Measurements from ENCODE around the gene RSPH6A. TPM values are rescaled to one million over a fixed set of nuclear protein-coding genes. Genes with fewer than 3 reads are reported as not detected.

The RSPH6A gene
- polyA plus RNA-seq, 1 donor from 2014 or later = not detected

GRCh38 chr19:45761714-45762113 is 53.4 kb downstream of the RSPH6A start:
- no peaks in the 10 kb centered on the region for H3K79me2 ChIP-seq (replicated peaks; ENCODE audit: insufficient read depth, low read length)
- H2AFZ ChIP-seq (ENCODE audit: low read depth, low read length) = no peak overlapping the region
- H3K9me2 ChIP-seq (ENCODE audit: insufficient read depth, low read length) = no peaks in the 10 kb centered on the region
- H3K9me3 ChIP-seq (ENCODE audit: low read length) = no peaks in the 10 kb centered on the region
- H3K4me3 ChIP-seq (ENCODE audit: low read length) = no peak overlapping the region
- H3K36me3 ChIP-seq (ENCODE audit: insufficient read depth, low read length) = no peaks in the 10 kb centered on the region
- H4K20me1 ChIP-seq (ENCODE audit: insufficient read depth) = no peaks in the 10 kb centered on the region
- no peak overlapping the region for H3K4me2 ChIP-seq (ENCODE audit: low read length)
- H3K9ac ChIP-seq (ENCODE audit: low read length) = no peak overlapping the region
- TF ChIP-seq EZH2 (IDR thresholded peaks at IDR 0.05; ENCODE audit: borderline replicate concordance, insufficient read depth, low read length, poor library complexity, severe bottlenecking) = no peak
- no peak for TF ChIP-seq MXI1 (conservative IDR thresholded peaks at IDR 0.05; ENCODE audit: poor library complexity, severe bottlenecking)
- no peak for TF ChIP-seq RAD21 (conservative IDR thresholded peaks at IDR 0.05)
- no peak overlapping the region for H3K27ac ChIP-seq (ENCODE audit: low read length)
- H3F3A ChIP-seq (ENCODE audit: insufficient read depth, low read length, poor library complexity, severe bottlenecking) = no peaks in the 10 kb centered on the region
- H3K27me3 ChIP-seq (ENCODE audit: insufficient read depth, low read depth, low read length) = no peaks in the 10 kb centered on the region

GRCh38 chr19:45758921-45759320 is 56.2 kb downstream of the RSPH6A start:
- TF ChIP-seq POLR2AphosphoS5 (IDR thresholded peaks at IDR 0.05) (no peak), REST (IDR thresholded peaks at IDR 0.05; ENCODE audit: borderline replicate concordance) (no peak), EZH2 (IDR thresholded peaks at IDR 0.05; ENCODE audit: borderline replicate concordance, insufficient read depth, low read length, poor library complexity, severe bottlenecking) (no peak), SMC3 (conservative IDR thresholded peaks at IDR 0.05; ENCODE audit: poor library complexity) (no peak), RAD21 (conservative IDR thresholded peaks at IDR 0.05) (no peak), EP300 (conservative IDR thresholded peaks at IDR 0.05; ENCODE audit: poor library complexity, severe bottlenecking) (no peak), CTCF (IDR thresholded peaks at IDR 0.05; ENCODE audit: poor library complexity, severe bottlenecking) (no peak), MXI1 (conservative IDR thresholded peaks at IDR 0.05; ENCODE audit: poor library complexity, severe bottlenecking) (no peak), TAF1 (IDR thresholded peaks at IDR 0.05; ENCODE audit: low read depth) (no peak)
- Histone ChIP-seq H3F3A (ENCODE audit: insufficient read depth, low read length, poor library complexity, severe bottlenecking) (no peaks in the 10 kb centered on the region), H4K20me1 (ENCODE audit: insufficient read depth) (no peaks in the 10 kb centered on the region), H3K9me3 (ENCODE audit: low read length) (no peaks in the 10 kb centered on the region), H3K36me3 (ENCODE audit: insufficient read depth, low read length) (no peaks in the 10 kb centered on the region), H3K4me2 (ENCODE audit: low read length) (no peak overlapping the region), H3K27me3 (ENCODE audit: insufficient read depth, low read depth, low read length) (no peaks in the 10 kb centered on the region), H3K27ac (ENCODE audit: low read length) (no peak overlapping the region), H2AFZ (ENCODE audit: low read depth, low read length) (no peak overlapping the region), H3K9me2 (ENCODE audit: insufficient read depth, low read length) (no peaks in the 10 kb centered on the region), H3K79me2 (replicated peaks; ENCODE audit: insufficient read depth, low read length) (no peaks in the 10 kb centered on the region), H3K9ac (ENCODE audit: low read length) (no peak overlapping the region), H3K4me3 (ENCODE audit: low read length) (no peak overlapping the region)

- H3K9me3 ChIP-seq (ENCODE audit: low read length) = no peaks in the 10 kb centered on the region
- no peaks in the 10 kb centered on the region for H3K36me3 ChIP-seq (ENCODE audit: insufficient read depth, low read length)
- H3F3A ChIP-seq (ENCODE audit: insufficient read depth, low read length, poor library complexity, severe bottlenecking) = no peaks in the 10 kb centered on the region
- no peak overlapping the region for H3K4me2 ChIP-seq (ENCODE audit: low read length)
- H3K27ac ChIP-seq (ENCODE audit: low read length) = no peak overlapping the region
- H3K9me2 ChIP-seq (ENCODE audit: insufficient read depth, low read length) = no peaks in the 10 kb centered on the region
- H2AFZ ChIP-seq (ENCODE audit: low read depth, low read length) = no peak overlapping the region
- H3K9ac ChIP-seq (ENCODE audit: low read length) = no peak overlapping the region
- H4K20me1 ChIP-seq (ENCODE audit: insufficient read depth) = no peaks in the 10 kb centered on the region
- no peaks in the 10 kb centered on the region for H3K79me2 ChIP-seq (replicated peaks; ENCODE audit: insufficient read depth, low read length)
- no peak overlapping the region for H3K4me3 ChIP-seq (ENCODE audit: low read length)
- TF ChIP-seq EZH2 (IDR thresholded peaks at IDR 0.05; ENCODE audit: borderline replicate concordance, insufficient read depth, low read length, poor library complexity, severe bottlenecking) = no peak
- TF ChIP-seq EP300 (conservative IDR thresholded peaks at IDR 0.05; ENCODE audit: poor library complexity, severe bottlenecking) = no peak
- TF ChIP-seq MXI1 (conservative IDR thresholded peaks at IDR 0.05; ENCODE audit: poor library complexity, severe bottlenecking) = no peak
- TF ChIP-seq CTCF (IDR thresholded peaks at IDR 0.05; ENCODE audit: poor library complexity, severe bottlenecking) = no peak
- no peak for TF ChIP-seq POLR2AphosphoS5 (IDR thresholded peaks at IDR 0.05)
- no peak for TF ChIP-seq TAF1 (IDR thresholded peaks at IDR 0.05; ENCODE audit: low read depth)
- TF ChIP-seq REST (IDR thresholded peaks at IDR 0.05; ENCODE audit: borderline replicate concordance) = no peak
- TF ChIP-seq SMC3 (conservative IDR thresholded peaks at IDR 0.05; ENCODE audit: poor library complexity) = no peak
- no peak for TF ChIP-seq RAD21 (conservative IDR thresholded peaks at IDR 0.05)
- no peaks in the 10 kb centered on the region for H3K27me3 ChIP-seq (ENCODE audit: insufficient read depth, low read depth, low read length)
Measured at GRCh38 chr19:45757695-45758094, 57.4 kb downstream of the RSPH6A start.
